Endothelial cell of umbilical vein (primary cell): ENCODE data around the gene SKAP1.

Experiments
- EZH2 ChIP-seq: IDR thresholded peaks from 2 replicates; pipeline ENCODE4 v1.6.1; 2012; ENCODE audit warnings: borderline replicate concordance, low read depth, mild to moderate bottlenecking, moderate library complexity, low read length, inconsistent platforms; ENCODE audit not compliant: severe bottlenecking
- JUN ChIP-seq: IDR thresholded peaks from 2 replicates; pipeline ENCODE4 v1.6.1; 2011; ENCODE audit warnings: borderline replicate concordance, low read depth; ENCODE audit not compliant: insufficient read length, insufficient read depth

GRCh38 chr17:48348352-48348751 is 81.7 kb downstream of the SKAP1 start:
- no peak for TF ChIP-seq EZH2
- no peak for TF ChIP-seq JUN
